ENCODE measurements around the gene CYP26C1. TPM values are rescaled to one million over a fixed set of nuclear protein-coding genes. Genes with fewer than 3 reads are reported as not detected.

The CYP26C1 gene
- total and polyA plus RNA-seq, 2 donors from 2014 or later, result 0.09 to 0.35 TPM

GRCh38 chr10:93039721-93040120 lies 20.9 kb upstream of the CYP26C1 start:
- DNase-seq, result no peak

GRCh38 chr10:93054486-93054885 lies 6.1 kb upstream of the CYP26C1 start:
- Histone ChIP-seq H3K9ac (ENCODE audit: low read length in 3 of 3) (no peak overlapping the region), H3K27ac (ENCODE audit: low read depth in 2 of 2, low read length in 2 of 2) (no peak overlapping the region), H3K4me3 (ENCODE audit: low read length in 3 of 3) (no peak overlapping the region), H3K27me3 (ENCODE audit: control insufficient read depth, insufficient read depth, low read length) (peaks cover 9% of the 10 kb centered on the region), H3K4me1 (ENCODE audit: control insufficient read depth in 2 of 3, insufficient read depth in 2 of 3, low read depth in 1 of 3, low read length in 3 of 3) (no peaks in the 10 kb centered on the region), H3K9me3 (ENCODE audit: control insufficient read depth in 2 of 3, insufficient read depth in 1 of 3, low read length in 3 of 3) (no peaks in the 10 kb centered on the region), H3K36me3 (ENCODE audit: control insufficient read depth in 2 of 3, insufficient read depth in 3 of 3, low read length in 3 of 3) (no peaks in the 10 kb centered on the region)
- FAIRE-seq, result no peak
- intact Hi-C loops (cut with DNase I), result no loop called here
- no peak for TF ChIP-seq CTCF (IDR thresholded peaks at IDR 0.05; ENCODE audit: borderline replicate concordance, extremely low read depth, insufficient read depth)
- no peak for DNase-seq

More at GRCh38 chr10:93039721-93040120, 20.9 kb upstream of the CYP26C1 start:
- Histone ChIP-seq H3K4me1 (ENCODE audit: control insufficient read depth in 2 of 3, insufficient read depth in 2 of 3, low read depth in 1 of 3, low read length in 3 of 3) (no peaks in the 10 kb centered on the region), H3K27ac (ENCODE audit: low read depth in 2 of 2, low read length in 2 of 2) (no peak overlapping the region), H3K36me3 (ENCODE audit: control insufficient read depth in 2 of 3, insufficient read depth in 3 of 3, low read length in 3 of 3) (no peaks in the 10 kb centered on the region), H3K27me3 (ENCODE audit: control insufficient read depth, insufficient read depth, low read length) (no peaks in the 10 kb centered on the region), H3K9me3 (ENCODE audit: control insufficient read depth in 2 of 3, insufficient read depth in 1 of 3, low read length in 3 of 3) (no peaks in the 10 kb centered on the region), H3K9ac (ENCODE audit: low read length in 3 of 3) (no peak overlapping the region), H3K4me3 (ENCODE audit: low read length in 3 of 3) (no peak overlapping the region)
- TF ChIP-seq CTCF (IDR thresholded peaks at IDR 0.05; ENCODE audit: borderline replicate concordance, extremely low read depth, insufficient read depth), result peak; percentile 10
- intact Hi-C loops (cut with DNase I), result no loop called here
- no peak for FAIRE-seq

- H3K9me3 ChIP-seq (ENCODE audit: control insufficient read depth in 2 of 3, insufficient read depth in 1 of 3, low read length in 3 of 3), result no peaks in the 10 kb centered on the region
- TF ChIP-seq CTCF (IDR thresholded peaks at IDR 0.05; ENCODE audit: borderline replicate concordance, extremely low read depth, insufficient read depth), result no peak
- no peak overlapping the region for H3K4me3 ChIP-seq (ENCODE audit: low read length in 3 of 3)
- H3K36me3 ChIP-seq (ENCODE audit: control insufficient read depth in 2 of 3, insufficient read depth in 3 of 3, low read length in 3 of 3), result no peaks in the 10 kb centered on the region
- H3K9ac ChIP-seq (ENCODE audit: low read length in 3 of 3), result no peak overlapping the region
- peaks cover 27% of the 10 kb centered on the region for H3K27me3 ChIP-seq (ENCODE audit: control insufficient read depth, insufficient read depth, low read length)
- peaks cover 0 to 9% (median 0%) of the 10 kb centered on the region in 3 donors for H3K4me1 ChIP-seq (ENCODE audit: control insufficient read depth in 2 of 3, insufficient read depth in 2 of 3, low read depth in 1 of 3, low read length in 3 of 3)
- DNase-seq, result no peak
- FAIRE-seq, result no peak
- no peak overlapping the region for H3K27ac ChIP-seq (ENCODE audit: low read depth in 2 of 2, low read length in 2 of 2)
- intact Hi-C loops (cut with DNase I), result no loop called here
Measured at GRCh38 chr10:93058139-93058538, 2.5 kb upstream of the CYP26C1 start.

Data from kidney (tissue), 14 donors.